Measurements from ENCODE around the gene AGAP3. TPM values are rescaled to one million over a fixed set of nuclear protein-coding genes. Genes with fewer than 3 reads are reported as not detected.

AGAP3 gene
- total RNA-seq, 1 experiment from 2014 or later: 126 TPM

DNA sequence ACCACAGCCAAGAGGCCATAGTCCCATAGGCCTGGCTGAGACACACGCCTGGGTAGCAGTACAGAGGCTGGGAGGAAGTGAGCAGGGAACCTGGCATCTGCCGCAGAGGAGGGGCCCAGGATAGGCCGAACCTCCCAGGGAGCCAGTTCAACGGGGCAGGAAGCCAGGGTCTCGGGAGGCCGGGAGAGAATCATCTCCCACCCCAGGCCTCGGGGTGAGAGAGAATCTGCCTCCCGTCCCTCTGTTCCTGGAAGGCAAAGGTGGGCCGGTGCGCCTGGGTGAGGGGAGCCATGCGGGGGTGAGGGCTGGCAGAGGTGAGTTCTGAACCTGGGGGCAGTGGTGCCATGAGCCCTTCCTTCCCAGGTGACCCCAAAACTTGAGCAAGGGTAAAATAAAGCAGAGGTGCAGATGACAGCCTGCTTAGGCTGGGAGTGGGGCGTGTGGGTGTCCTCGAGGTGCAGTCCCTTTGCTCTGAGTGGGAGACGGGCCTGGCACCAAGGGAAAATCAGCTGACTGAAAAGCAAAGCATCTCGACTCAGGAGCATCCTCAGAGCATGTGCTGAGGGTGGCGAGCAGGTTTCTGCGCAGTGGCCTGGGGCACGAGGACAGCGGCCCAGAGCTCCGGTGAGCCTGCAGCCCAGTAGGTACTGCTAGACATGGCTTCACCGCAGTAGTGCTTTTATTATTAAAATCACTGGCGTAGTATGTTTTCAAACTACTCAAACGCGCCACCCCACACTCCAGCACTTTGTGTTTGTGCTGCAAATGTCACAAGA is 15.5 kb downstream of the AGAP3 start:
- Histone ChIP-seq H3K36me3 (ENCODE audit: control insufficient read depth in 1 of 2, insufficient read depth in 2 of 2, low read length in 2 of 2) (peaks cover 0 to 2% of the 10 kb centered on the region in 2 experiments; a peak in 1 of 4 replicates), H3K79me2 (ENCODE audit: insufficient read depth, low read length) (peaks cover 88% of the 10 kb centered on the region), H3K27me3 (ENCODE audit: insufficient read depth, low read length) (no peaks in the 10 kb centered on the region), H4K20me1 (ENCODE audit: insufficient read depth) (no peaks in the 10 kb centered on the region), H3K4me1 (ENCODE audit: control insufficient read depth in 1 of 2, insufficient read depth in 2 of 2, low read length in 2 of 2) (no peaks in the 10 kb centered on the region), H3K9me2 (ENCODE audit: insufficient read depth) (no peaks in the 10 kb centered on the region), H3K4me3 (replicated peaks in 1 of 2; ENCODE audit: low read depth in 1 of 2, low read length in 2 of 2) (no peak overlapping the region), H2AFZ (ENCODE audit: low read depth, low read length, poor library complexity, severe bottlenecking) (no peak overlapping the region), H3K9me3 (ENCODE audit: control insufficient read depth in 1 of 2, insufficient read depth in 1 of 2, low read depth in 1 of 2, low read length in 2 of 2) (no peaks in the 10 kb centered on the region), H3K4me2 (ENCODE audit: low read length) (no peak overlapping the region), H3K9ac (ENCODE audit: low read length) (no peak overlapping the region), H3K27ac (ENCODE audit: low read depth, low read length) (no peak overlapping the region)
- ATAC-seq (no peak), DNase-seq (ENCODE audit: low read depth, low spot score) (no peak)
- intact Hi-C loops (cut with micrococcal nuclease): no loop called here
- CTCF ChIA-PET: no interaction called here
- no TSS peak for BruUV-seq (replicated peaks)
- POLR2A ChIA-PET: no interaction called here
- RAD21 ChIA-PET (ENCODE audit: low non-redundant PET in 1 of 2, low total read pairs in 2 of 2, uncharacterized antibody in 2 of 2, unreplicated experiment in 2 of 2): no interaction called here
- no peak for TF ChIP-seq TCF7L2 (IDR thresholded peaks at IDR 0.05; ENCODE audit: borderline replicate concordance, extremely low read depth, insufficient read depth, insufficient read length)
- TF ChIP-seq, protein P1, sequence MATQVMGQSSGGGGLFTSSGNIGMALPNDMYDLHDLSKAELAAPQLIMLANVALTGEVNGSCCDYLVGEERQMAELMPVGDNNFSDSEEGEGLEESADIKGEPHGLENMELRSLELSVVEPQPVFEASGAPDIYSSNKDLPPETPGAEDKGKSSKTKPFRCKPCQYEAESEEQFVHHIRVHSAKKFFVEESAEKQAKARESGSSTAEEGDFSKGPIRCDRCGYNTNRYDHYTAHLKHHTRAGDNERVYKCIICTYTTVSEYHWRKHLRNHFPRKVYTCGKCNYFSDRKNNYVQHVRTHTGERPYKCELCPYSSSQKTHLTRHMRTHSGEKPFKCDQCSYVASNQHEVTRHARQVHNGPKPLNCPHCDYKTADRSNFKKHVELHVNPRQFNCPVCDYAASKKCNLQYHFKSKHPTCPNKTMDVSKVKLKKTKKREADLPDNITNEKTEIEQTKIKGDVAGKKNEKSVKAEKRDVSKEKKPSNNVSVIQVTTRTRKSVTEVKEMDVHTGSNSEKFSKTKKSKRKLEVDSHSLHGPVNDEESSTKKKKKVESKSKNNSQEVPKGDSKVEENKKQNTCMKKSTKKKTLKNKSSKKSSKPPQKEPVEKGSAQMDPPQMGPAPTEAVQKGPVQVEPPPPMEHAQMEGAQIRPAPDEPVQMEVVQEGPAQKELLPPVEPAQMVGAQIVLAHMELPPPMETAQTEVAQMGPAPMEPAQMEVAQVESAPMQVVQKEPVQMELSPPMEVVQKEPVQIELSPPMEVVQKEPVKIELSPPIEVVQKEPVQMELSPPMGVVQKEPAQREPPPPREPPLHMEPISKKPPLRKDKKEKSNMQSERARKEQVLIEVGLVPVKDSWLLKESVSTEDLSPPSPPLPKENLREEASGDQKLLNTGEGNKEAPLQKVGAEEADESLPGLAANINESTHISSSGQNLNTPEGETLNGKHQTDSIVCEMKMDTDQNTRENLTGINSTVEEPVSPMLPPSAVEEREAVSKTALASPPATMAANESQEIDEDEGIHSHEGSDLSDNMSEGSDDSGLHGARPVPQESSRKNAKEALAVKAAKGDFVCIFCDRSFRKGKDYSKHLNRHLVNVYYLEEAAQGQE (IDR thresholded peaks at IDR 0.05; ENCODE audit: low read depth): no peak
- TF ChIP-seq ZNF274 (IDR thresholded peaks at IDR 0.05; ENCODE audit: low read depth, low read length): no peak
- TF ChIP-seq, protein P2, sequence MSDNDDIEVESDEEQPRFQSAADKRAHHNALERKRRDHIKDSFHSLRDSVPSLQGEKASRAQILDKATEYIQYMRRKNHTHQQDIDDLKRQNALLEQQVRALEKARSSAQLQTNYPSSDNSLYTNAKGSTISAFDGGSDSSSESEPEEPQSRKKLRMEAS (IDR thresholded peaks at IDR 0.05): no peak
- no peak for TF ChIP-seq CBX3 (IDR thresholded peaks at IDR 0.05; ENCODE audit: low read depth)
- TF ChIP-seq SP1 (IDR thresholded peaks at IDR 0.05; ENCODE audit: low read depth): no peak
- no peak for TF ChIP-seq CEBPB (IDR thresholded peaks at IDR 0.05; ENCODE audit: low read depth)
- no peak for TF ChIP-seq POLR2AphosphoS5 (IDR thresholded peaks at IDR 0.05; ENCODE audit: low read depth, low read length)
- no peak for TF ChIP-seq EGR1 (IDR thresholded peaks at IDR 0.05; ENCODE audit: low read depth)
- no peak for TF ChIP-seq JUND (IDR thresholded peaks at IDR 0.05)
- TF ChIP-seq ZFX (IDR thresholded peaks at IDR 0.05): no peak
- no peak for TF ChIP-seq FOSL1 (IDR thresholded peaks at IDR 0.05; ENCODE audit: low read depth)
- TF ChIP-seq, protein P3, sequence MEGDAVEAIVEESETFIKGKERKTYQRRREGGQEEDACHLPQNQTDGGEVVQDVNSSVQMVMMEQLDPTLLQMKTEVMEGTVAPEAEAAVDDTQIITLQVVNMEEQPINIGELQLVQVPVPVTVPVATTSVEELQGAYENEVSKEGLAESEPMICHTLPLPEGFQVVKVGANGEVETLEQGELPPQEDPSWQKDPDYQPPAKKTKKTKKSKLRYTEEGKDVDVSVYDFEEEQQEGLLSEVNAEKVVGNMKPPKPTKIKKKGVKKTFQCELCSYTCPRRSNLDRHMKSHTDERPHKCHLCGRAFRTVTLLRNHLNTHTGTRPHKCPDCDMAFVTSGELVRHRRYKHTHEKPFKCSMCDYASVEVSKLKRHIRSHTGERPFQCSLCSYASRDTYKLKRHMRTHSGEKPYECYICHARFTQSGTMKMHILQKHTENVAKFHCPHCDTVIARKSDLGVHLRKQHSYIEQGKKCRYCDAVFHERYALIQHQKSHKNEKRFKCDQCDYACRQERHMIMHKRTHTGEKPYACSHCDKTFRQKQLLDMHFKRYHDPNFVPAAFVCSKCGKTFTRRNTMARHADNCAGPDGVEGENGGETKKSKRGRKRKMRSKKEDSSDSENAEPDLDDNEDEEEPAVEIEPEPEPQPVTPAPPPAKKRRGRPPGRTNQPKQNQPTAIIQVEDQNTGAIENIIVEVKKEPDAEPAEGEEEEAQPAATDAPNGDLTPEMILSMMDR (IDR thresholded peaks at IDR 0.05 in 2 of 3, conservative IDR thresholded peaks at IDR 0.05 in 1 of 3; ENCODE audit: borderline replicate concordance in 1 of 3, insufficient read depth in 1 of 3, low read depth in 2 of 3, low read length in 2 of 3): no peak
- TF ChIP-seq RAD21 (IDR thresholded peaks at IDR 0.05; ENCODE audit: low read depth): no peak
- no peak for TF ChIP-seq EZH2 (IDR thresholded peaks at IDR 0.05)
